Measurements from ENCODE around the gene TMOD2.

DNA sequence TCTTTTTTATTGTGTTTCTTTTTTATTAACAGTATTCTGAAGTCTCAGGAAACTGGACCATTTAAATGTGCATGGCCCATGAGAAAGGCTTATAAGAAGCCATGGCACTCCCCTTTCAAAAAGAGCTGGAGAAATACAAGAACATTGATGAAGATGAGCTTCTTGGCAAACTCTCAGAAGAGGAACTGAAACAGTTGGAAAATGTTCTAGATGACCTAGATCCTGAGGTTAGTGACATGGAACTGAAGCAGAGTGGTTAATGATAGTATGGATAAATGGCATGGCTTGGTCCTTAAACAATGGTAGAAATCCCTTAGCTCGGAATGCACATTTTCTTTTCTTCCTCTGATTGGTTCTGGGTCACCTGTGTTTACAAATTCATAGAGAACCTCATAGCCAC lies 14.9 kb downstream of the TMOD2 start:
- TF ChIP-seq EZH2 (IDR thresholded peaks at IDR 0.05; ENCODE audit: low read length): no peak
- no peak for TF ChIP-seq CTCF (optimal IDR thresholded peaks at IDR 0.05 in 1 of 3, IDR thresholded peaks at IDR 0.05 in 1 of 3, conservative IDR thresholded peaks at IDR 0.05 in 1 of 3; ENCODE audit: extremely low read depth in 1 of 3, insufficient read depth in 2 of 3, low read length in 3 of 3)
